ENCODE measurements around the gene ADAM19.

The ADAM19 gene

GRCh38 chr5:157446412-157446935 is 129.1 kb downstream of the ADAM19 start:
- no peaks in the 10 kb centered on the region for H3K4me1 ChIP-seq (ENCODE audit: control insufficient read depth in 1 of 2, insufficient read depth in 1 of 2, low read depth in 1 of 2, low read length in 1 of 2)
- no peak overlapping the region for H3K27ac ChIP-seq
- H3K9me3 ChIP-seq = no peaks in the 10 kb centered on the region
- H3K4me3 ChIP-seq (ENCODE audit: low read depth in 1 of 2, low read length in 1 of 2) = no peak overlapping the region
- H3K36me3 ChIP-seq = no peaks in the 10 kb centered on the region
- peaks cover 41% of the 10 kb centered on the region for H3K27me3 ChIP-seq
- TF ChIP-seq CTCF (IDR thresholded peaks at IDR 0.05) = no peak

- Histone ChIP-seq H3K27ac (no peak overlapping the region), H3K27me3 (peaks cover 41% of the 10 kb centered on the region), H3K36me3 (no peaks in the 10 kb centered on the region), H3K4me1 (ENCODE audit: control insufficient read depth in 1 of 2, insufficient read depth in 1 of 2, low read depth in 1 of 2, low read length in 1 of 2) (no peaks in the 10 kb centered on the region), H3K4me3 (ENCODE audit: low read depth in 1 of 2, low read length in 1 of 2) (no peak overlapping the region), H3K9me3 (no peaks in the 10 kb centered on the region)
- no peak for TF ChIP-seq CTCF (IDR thresholded peaks at IDR 0.05)
These were observed 129.7 kb downstream of the ADAM19 start for GRCh38 chr5:157445745-157446411.

GRCh38 chr5:157444224-157444623 is 131.4 kb downstream of the ADAM19 start:
- H3K4me3 ChIP-seq (ENCODE audit: low read depth in 1 of 2, low read length in 1 of 2) = no peak overlapping the region
- no peaks in the 10 kb centered on the region for H3K4me1 ChIP-seq (ENCODE audit: control insufficient read depth in 1 of 2, insufficient read depth in 1 of 2, low read depth in 1 of 2, low read length in 1 of 2)
- H3K27ac ChIP-seq = no peak overlapping the region
- H3K9me3 ChIP-seq = no peaks in the 10 kb centered on the region
- no peak for TF ChIP-seq CTCF (IDR thresholded peaks at IDR 0.05)
- no peaks in the 10 kb centered on the region for H3K36me3 ChIP-seq
- H3K27me3 ChIP-seq = peaks cover 41% of the 10 kb centered on the region

GRCh38 chr5:157443041-157443549 is 132.5 kb downstream of the ADAM19 start:
- no peaks in the 10 kb centered on the region for H3K4me1 ChIP-seq (ENCODE audit: control insufficient read depth in 1 of 2, insufficient read depth in 1 of 2, low read depth in 1 of 2, low read length in 1 of 2)
- no peaks in the 10 kb centered on the region for H3K9me3 ChIP-seq
- H3K4me3 ChIP-seq (ENCODE audit: low read depth in 1 of 2, low read length in 1 of 2) = no peak overlapping the region
- no peaks in the 10 kb centered on the region for H3K36me3 ChIP-seq
- H3K27ac ChIP-seq = no peak overlapping the region
- H3K27me3 ChIP-seq = peaks cover 41% of the 10 kb centered on the region
- TF ChIP-seq CTCF (IDR thresholded peaks at IDR 0.05) = no peak

DNA sequence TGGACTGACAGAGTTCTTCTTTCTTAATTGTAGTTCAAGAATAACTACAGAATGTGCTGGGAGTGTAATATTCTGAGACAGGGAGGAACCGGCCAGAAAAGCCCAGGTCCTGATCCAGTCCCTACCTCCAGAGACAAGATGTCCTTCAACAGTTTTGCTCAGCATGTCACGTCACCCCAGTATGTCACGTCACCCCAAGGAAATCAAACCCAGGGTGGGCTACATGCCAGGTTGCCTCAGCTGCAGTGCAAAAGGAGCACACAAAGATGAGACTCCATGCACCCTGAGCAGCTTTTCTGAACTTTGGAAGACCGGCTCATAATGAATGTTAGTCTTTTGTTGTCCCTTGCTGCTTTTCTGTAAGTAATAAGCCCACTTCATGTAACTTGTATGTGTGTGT is 141.5 kb downstream of the ADAM19 start:
- Histone ChIP-seq H3K27me3 (no peaks in the 10 kb centered on the region), H3K4me1 (ENCODE audit: control insufficient read depth in 1 of 2, insufficient read depth in 1 of 2, low read depth in 1 of 2, low read length in 1 of 2) (no peaks in the 10 kb centered on the region), H3K9me3 (no peaks in the 10 kb centered on the region), H3K36me3 (no peaks in the 10 kb centered on the region), H3K4me3 (ENCODE audit: low read depth in 1 of 2, low read length in 1 of 2) (no peak overlapping the region), H3K27ac (no peak overlapping the region)
- no peak for TF ChIP-seq CTCF (IDR thresholded peaks at IDR 0.05)
